Measurements from ENCODE around the gene CFAP299. TPM values are rescaled to one million over a fixed set of nuclear protein-coding genes. Genes with fewer than 3 reads are reported as not detected.

CFAP299 gene
- total RNA-seq, 4 donors from 2014 or later = 1.2 TPM; not detected in 3

DNA sequence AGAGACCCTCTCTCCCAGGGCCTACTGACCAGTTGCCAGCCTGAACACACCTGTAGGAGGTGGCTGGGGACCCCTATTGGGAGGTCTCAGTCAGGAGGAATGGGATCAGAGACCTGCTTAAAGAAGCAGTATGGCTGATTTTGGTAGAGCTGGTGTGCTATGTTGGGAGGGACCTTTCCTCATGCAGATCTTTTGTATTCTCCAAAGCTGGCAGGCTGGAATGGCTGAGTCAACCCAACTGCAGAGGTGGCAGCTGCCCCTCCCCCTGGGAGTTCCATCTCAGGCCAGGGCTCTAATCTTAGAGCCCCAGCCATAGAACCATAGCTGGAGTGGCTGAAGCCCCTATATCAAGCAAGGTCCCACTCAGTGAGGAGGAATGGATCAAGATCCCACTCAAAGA, 415.7 kb downstream of the CFAP299 start:
- no peaks in the 10 kb centered on the region for H3K4me1 ChIP-seq
- TF ChIP-seq, protein P1, sequence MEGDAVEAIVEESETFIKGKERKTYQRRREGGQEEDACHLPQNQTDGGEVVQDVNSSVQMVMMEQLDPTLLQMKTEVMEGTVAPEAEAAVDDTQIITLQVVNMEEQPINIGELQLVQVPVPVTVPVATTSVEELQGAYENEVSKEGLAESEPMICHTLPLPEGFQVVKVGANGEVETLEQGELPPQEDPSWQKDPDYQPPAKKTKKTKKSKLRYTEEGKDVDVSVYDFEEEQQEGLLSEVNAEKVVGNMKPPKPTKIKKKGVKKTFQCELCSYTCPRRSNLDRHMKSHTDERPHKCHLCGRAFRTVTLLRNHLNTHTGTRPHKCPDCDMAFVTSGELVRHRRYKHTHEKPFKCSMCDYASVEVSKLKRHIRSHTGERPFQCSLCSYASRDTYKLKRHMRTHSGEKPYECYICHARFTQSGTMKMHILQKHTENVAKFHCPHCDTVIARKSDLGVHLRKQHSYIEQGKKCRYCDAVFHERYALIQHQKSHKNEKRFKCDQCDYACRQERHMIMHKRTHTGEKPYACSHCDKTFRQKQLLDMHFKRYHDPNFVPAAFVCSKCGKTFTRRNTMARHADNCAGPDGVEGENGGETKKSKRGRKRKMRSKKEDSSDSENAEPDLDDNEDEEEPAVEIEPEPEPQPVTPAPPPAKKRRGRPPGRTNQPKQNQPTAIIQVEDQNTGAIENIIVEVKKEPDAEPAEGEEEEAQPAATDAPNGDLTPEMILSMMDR (IDR thresholded peaks at IDR 0.05) = no peak
- no peak for TF ChIP-seq POLR2A (IDR thresholded peaks at IDR 0.05)
- H3K36me3 ChIP-seq = no peaks in the 10 kb centered on the region
- intact Hi-C loops (cut with DNase I; ENCODE audit: low total_unique reads) = no loop called here
- no peak for DNase-seq
- no peak overlapping the region for H3K4me3 ChIP-seq
- no peak overlapping the region for H3K27ac ChIP-seq
- H3K27me3 ChIP-seq = no peaks in the 10 kb centered on the region
- H3K9me3 ChIP-seq = no peaks in the 10 kb centered on the region

DNA sequence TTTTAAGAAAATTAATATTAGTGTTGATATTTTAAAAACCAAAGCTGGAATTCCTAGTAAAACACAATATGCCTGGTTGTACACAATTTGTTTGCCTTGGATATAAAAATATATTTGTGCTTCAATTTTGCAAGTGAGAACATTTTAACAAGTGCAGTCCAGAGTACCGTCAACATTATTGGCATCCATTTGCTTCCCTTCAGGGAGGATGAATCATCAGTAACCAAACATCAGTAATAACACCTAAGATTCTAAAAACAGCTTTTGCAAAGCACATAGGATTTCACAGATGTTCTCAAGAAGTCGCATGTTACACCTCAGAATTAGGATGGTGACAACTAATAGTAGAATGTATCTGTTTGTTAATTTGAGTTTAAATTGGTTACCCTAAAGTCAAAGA, 432.4 kb downstream of the CFAP299 start:
- H3K4me1 ChIP-seq = no peaks in the 10 kb centered on the region
- intact Hi-C loops (cut with DNase I; ENCODE audit: low total_unique reads) = no loop called here
- TF ChIP-seq POLR2A (IDR thresholded peaks at IDR 0.05) = no peak
- TF ChIP-seq, protein P1 (IDR thresholded peaks at IDR 0.05) = no peak

GRCh38 chr4:80776168-80776567, 440.6 kb downstream of the CFAP299 start:
- Histone ChIP-seq H3K27ac (no peak overlapping the region), H3K4me3 (no peak overlapping the region), H3K27me3 (no peaks in the 10 kb centered on the region), H3K36me3 (no peaks in the 10 kb centered on the region), H3K4me1 (no peaks in the 10 kb centered on the region), H3K9me3 (no peaks in the 10 kb centered on the region)
- no peak for DNase-seq
- intact Hi-C loops (cut with DNase I; ENCODE audit: low total_unique reads) = no loop called here
- TF ChIP-seq, protein P1 (IDR thresholded peaks at IDR 0.05) = no peak
- TF ChIP-seq POLR2A (IDR thresholded peaks at IDR 0.05) = no peak

More for the DNA sequence above, 432.4 kb downstream of the CFAP299 start:
- Histone ChIP-seq H3K27me3 (no peaks in the 10 kb centered on the region), H3K4me3 (no peak overlapping the region), H3K27ac (no peak overlapping the region), H3K9me3 (no peaks in the 10 kb centered on the region), H3K36me3 (no peaks in the 10 kb centered on the region)
- DNase-seq = no peak

DNA sequence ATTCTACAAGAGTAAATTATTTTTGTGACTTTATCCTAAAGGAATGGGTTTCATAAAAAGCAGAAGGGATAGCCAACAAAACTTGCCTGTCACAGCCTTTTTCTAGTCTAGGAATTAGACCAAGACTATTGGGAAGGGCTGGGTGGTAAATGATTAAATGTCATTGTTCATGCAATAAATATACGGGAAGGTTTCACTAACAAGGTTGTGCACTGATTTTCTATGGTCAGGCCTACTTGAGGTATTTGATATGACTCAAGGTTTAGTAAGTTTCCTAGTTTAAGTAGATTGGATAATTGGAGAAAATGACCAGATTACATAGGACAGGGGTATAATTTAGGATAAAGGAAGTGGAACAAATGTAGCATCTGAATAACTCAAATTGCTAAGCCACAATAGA, 445.9 kb downstream of the CFAP299 start:
- no peaks in the 10 kb centered on the region for H3K9me3 ChIP-seq
- TF ChIP-seq, protein P1 (IDR thresholded peaks at IDR 0.05) = no peak
- TF ChIP-seq POLR2A (IDR thresholded peaks at IDR 0.05) = no peak
- H3K27me3 ChIP-seq = no peaks in the 10 kb centered on the region
- H3K36me3 ChIP-seq = no peaks in the 10 kb centered on the region
- intact Hi-C loops (cut with DNase I; ENCODE audit: low total_unique reads) = no loop called here
- no peak overlapping the region for H3K27ac ChIP-seq
- H3K4me3 ChIP-seq = no peak overlapping the region
- no peaks in the 10 kb centered on the region for H3K4me1 ChIP-seq
- DNase-seq = no peak

- no peak for TF ChIP-seq POLR2A (IDR thresholded peaks at IDR 0.05)
- TF ChIP-seq, protein P1 (IDR thresholded peaks at IDR 0.05) = no peak
- H3K4me1 ChIP-seq = no peaks in the 10 kb centered on the region
- no peak overlapping the region for H3K27ac ChIP-seq
- DNase-seq = no peak
- no peak overlapping the region for H3K4me3 ChIP-seq
- intact Hi-C loops (cut with DNase I; ENCODE audit: low total_unique reads) = no loop called here
- no peaks in the 10 kb centered on the region for H3K36me3 ChIP-seq
- no peaks in the 10 kb centered on the region for H3K9me3 ChIP-seq
- no peaks in the 10 kb centered on the region for H3K27me3 ChIP-seq
Measured at GRCh38 chr4:80787306-80787705, 451.8 kb downstream of the CFAP299 start.
